GM23338 (cell line): Measurements from ENCODE around the gene CCDC150. TPM values are rescaled to one million over a fixed set of nuclear protein-coding genes. Genes with fewer than 3 reads are reported as not detected.

Experiments used
- ATAC-seq: fragments of 200-7000 bp; cut with Tn5 transposase; 3 replicates; pipeline ENCODE4 v1.9.1; 2020
- DNase-seq: peaks from one replicate; pipeline ENCODE4 v3.0.0-alpha.2; 2015; ENCODE audit warnings: low spot score
- H2AFZ ChIP-seq: fragments of 200-600 bp; sonication (generic); 2 replicates; pipeline ENCODE4 v1.8.0; 2016; ENCODE audit warnings: antibody characterized with exemption, mild to moderate bottlenecking, moderate library complexity
- H3F3A ChIP-seq: fragments of 200-600 bp; sonication (generic); replicated peaks from 2 replicates; pipeline ENCODE4 v1.8.0; 2017; ENCODE audit warnings: antibody characterized with exemption, mixed run types, low read depth
- H3K27ac ChIP-seq: fragments of 200-600 bp; sonication (generic); 2 replicates; pipeline ENCODE4 v1.6.1; 2016; ENCODE audit warnings: low read depth
- H3K27me3 ChIP-seq: fragments of 200-600 bp; sonication (generic); 2 replicates; pipeline ENCODE4 v1.8.0; 2016; ENCODE audit warnings: mild to moderate bottlenecking, mixed run types, moderate library complexity; ENCODE audit not compliant: insufficient read depth
- H3K36me3 ChIP-seq: fragments of 200-600 bp; sonication (generic); 2 replicates; pipeline ENCODE4 v1.8.0; 2016; ENCODE audit warnings: mild to moderate bottlenecking; ENCODE audit not compliant: insufficient read depth
- H3K4me1 ChIP-seq: fragments of 200-600 bp; sonication (generic); 2 replicates; pipeline ENCODE4 v1.8.0; 2016; ENCODE audit warnings: mild to moderate bottlenecking, moderate library complexity; ENCODE audit not compliant: insufficient read depth
- H3K4me2 ChIP-seq: fragments of 200-600 bp; sonication (generic); 2 replicates; pipeline ENCODE4 v1.7.1; 2017; ENCODE audit warnings: mixed run types
- H3K4me3 ChIP-seq: fragments of 200-600 bp; sonication (generic); 2 replicates; pipeline ENCODE4 v1.6.1; 2016; ENCODE audit warnings: mixed run types
- H3K79me2 ChIP-seq: fragments of 200-600 bp; sonication (generic); replicated peaks from 2 replicates; pipeline ENCODE4 v1.8.0; 2017; ENCODE audit warnings: mild to moderate bottlenecking; ENCODE audit not compliant: insufficient read depth
- H3K9me2 ChIP-seq: fragments of 200-600 bp; sonication (generic); 2 replicates; pipeline ENCODE4 v1.8.0; 2017; ENCODE audit not compliant: insufficient read depth
- H4K20me1 ChIP-seq: fragments of 200-600 bp; sonication (generic); replicated peaks from 2 replicates; pipeline ENCODE4 v1.8.0; 2017; ENCODE audit warnings: mild to moderate bottlenecking; ENCODE audit not compliant: insufficient read depth
- H3K27ac Mint-ChIP-seq: 2 replicates; pipeline ENCODE4 v1.8.0; 2020; ENCODE audit warnings: inconsistent platforms, mild to moderate bottlenecking, moderate library complexity, mixed read lengths
- H3K27me3 Mint-ChIP-seq: 3 replicates; pipeline ENCODE4 v1.8.0; 2022; ENCODE audit warnings: low read depth, mild to moderate bottlenecking, moderate library complexity, mixed read lengths, inconsistent platforms; ENCODE audit not compliant: insufficient read depth, poor library complexity
- H3K36me3 Mint-ChIP-seq: 3 replicates; pipeline ENCODE4 v1.8.0; 2021; ENCODE audit warnings: low read depth, mild to moderate bottlenecking, inconsistent platforms, moderate library complexity, mixed read lengths
- H3K4me1 Mint-ChIP-seq: 3 replicates; pipeline ENCODE4 v1.8.0; 2020; ENCODE audit warnings: mild to moderate bottlenecking, inconsistent platforms, mixed read lengths
- H3K4me3 Mint-ChIP-seq: 3 replicates; pipeline ENCODE4 v1.8.0; 2021; ENCODE audit warnings: moderate library complexity, mild to moderate bottlenecking, inconsistent platforms, mixed read lengths
- H3K9me3 Mint-ChIP-seq: 3 replicates; pipeline ENCODE4 v1.8.0; 2020; ENCODE audit warnings: moderate library complexity, mild to moderate bottlenecking, inconsistent platforms, mixed read lengths
- CREB1 ChIP-seq: fragments of 250-450 bp; sonication (Bioruptor Pico); IDR thresholded peaks from 2 replicates; pipeline ENCODE4 v1.5.0; 2020; ENCODE audit warnings: low read depth, mild to moderate bottlenecking, moderate library complexity
- EZH2phosphoT487 ChIP-seq: fragments of 200-600 bp; sonication (generic); IDR thresholded peaks from one replicate; pipeline ENCODE4 v1.8.1; 2018; ENCODE audit warnings: antibody characterized with exemption; ENCODE audit not compliant: unreplicated experiment
- JUNB ChIP-seq: IDR thresholded peaks from one replicate; pipeline ENCODE4 v1.6.1; 2016; ENCODE audit warnings: antibody characterized with exemption; ENCODE audit not compliant: unreplicated experiment
- NANOG ChIP-seq: IDR thresholded peaks from 2 replicates; pipeline ENCODE4 v1.6.1; 2016; ENCODE audit warnings: antibody characterized with exemption, borderline replicate concordance
- polyA plus RNA-seq: library from polyadenylated mRNA; unstranded; fragments of >200 nt; fragmentation: Nextera tagmentation; extraction: Ambion mirVana; gene quantifications from 2 replicates; pipeline ENCODE4 v1.2.1, GENCODE V29; 2016
- total RNA-seq: library from RNA; depleted of rRNA; stranded (reverse); fragments of >200 nt; shearing (Covaris generic); gene quantifications from 2 replicates; pipeline ENCODE4 v1.2.3, GENCODE V29; 2014
- TF ChIP-seq, protein P1 (sequence below): fragments of 250-450 bp; sonication (Bioruptor Pico); IDR thresholded peaks from 2 replicates; pipeline ENCODE4 v1.5.0; 2020; ENCODE audit warnings: mild to moderate bottlenecking, moderate library complexity

CCDC150 gene
- total and polyA plus RNA-seq, 2 experiments from 2014 or later: 56.3 to 68.3 TPM

DNA sequence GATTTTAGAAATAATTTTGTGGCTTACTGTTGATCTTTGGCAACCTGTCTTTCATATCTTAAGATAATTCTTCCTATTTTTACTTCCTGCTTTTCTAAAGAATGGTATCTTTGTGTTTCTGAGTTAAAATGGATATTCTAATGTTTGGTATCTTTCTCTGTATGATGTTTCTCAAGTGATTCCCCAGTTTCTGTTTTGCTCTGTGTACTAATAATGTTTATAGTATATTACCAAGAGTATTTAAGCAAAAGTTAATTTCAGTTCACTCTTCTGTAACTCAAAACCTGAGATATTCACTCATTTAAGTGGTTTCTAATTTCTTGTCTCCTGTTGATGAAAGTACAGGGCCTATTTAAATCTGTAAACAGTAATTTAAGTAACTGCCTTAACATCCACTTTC, 58.3 kb downstream of the CCDC150 start (continued):
- TF ChIP-seq, protein P1, sequence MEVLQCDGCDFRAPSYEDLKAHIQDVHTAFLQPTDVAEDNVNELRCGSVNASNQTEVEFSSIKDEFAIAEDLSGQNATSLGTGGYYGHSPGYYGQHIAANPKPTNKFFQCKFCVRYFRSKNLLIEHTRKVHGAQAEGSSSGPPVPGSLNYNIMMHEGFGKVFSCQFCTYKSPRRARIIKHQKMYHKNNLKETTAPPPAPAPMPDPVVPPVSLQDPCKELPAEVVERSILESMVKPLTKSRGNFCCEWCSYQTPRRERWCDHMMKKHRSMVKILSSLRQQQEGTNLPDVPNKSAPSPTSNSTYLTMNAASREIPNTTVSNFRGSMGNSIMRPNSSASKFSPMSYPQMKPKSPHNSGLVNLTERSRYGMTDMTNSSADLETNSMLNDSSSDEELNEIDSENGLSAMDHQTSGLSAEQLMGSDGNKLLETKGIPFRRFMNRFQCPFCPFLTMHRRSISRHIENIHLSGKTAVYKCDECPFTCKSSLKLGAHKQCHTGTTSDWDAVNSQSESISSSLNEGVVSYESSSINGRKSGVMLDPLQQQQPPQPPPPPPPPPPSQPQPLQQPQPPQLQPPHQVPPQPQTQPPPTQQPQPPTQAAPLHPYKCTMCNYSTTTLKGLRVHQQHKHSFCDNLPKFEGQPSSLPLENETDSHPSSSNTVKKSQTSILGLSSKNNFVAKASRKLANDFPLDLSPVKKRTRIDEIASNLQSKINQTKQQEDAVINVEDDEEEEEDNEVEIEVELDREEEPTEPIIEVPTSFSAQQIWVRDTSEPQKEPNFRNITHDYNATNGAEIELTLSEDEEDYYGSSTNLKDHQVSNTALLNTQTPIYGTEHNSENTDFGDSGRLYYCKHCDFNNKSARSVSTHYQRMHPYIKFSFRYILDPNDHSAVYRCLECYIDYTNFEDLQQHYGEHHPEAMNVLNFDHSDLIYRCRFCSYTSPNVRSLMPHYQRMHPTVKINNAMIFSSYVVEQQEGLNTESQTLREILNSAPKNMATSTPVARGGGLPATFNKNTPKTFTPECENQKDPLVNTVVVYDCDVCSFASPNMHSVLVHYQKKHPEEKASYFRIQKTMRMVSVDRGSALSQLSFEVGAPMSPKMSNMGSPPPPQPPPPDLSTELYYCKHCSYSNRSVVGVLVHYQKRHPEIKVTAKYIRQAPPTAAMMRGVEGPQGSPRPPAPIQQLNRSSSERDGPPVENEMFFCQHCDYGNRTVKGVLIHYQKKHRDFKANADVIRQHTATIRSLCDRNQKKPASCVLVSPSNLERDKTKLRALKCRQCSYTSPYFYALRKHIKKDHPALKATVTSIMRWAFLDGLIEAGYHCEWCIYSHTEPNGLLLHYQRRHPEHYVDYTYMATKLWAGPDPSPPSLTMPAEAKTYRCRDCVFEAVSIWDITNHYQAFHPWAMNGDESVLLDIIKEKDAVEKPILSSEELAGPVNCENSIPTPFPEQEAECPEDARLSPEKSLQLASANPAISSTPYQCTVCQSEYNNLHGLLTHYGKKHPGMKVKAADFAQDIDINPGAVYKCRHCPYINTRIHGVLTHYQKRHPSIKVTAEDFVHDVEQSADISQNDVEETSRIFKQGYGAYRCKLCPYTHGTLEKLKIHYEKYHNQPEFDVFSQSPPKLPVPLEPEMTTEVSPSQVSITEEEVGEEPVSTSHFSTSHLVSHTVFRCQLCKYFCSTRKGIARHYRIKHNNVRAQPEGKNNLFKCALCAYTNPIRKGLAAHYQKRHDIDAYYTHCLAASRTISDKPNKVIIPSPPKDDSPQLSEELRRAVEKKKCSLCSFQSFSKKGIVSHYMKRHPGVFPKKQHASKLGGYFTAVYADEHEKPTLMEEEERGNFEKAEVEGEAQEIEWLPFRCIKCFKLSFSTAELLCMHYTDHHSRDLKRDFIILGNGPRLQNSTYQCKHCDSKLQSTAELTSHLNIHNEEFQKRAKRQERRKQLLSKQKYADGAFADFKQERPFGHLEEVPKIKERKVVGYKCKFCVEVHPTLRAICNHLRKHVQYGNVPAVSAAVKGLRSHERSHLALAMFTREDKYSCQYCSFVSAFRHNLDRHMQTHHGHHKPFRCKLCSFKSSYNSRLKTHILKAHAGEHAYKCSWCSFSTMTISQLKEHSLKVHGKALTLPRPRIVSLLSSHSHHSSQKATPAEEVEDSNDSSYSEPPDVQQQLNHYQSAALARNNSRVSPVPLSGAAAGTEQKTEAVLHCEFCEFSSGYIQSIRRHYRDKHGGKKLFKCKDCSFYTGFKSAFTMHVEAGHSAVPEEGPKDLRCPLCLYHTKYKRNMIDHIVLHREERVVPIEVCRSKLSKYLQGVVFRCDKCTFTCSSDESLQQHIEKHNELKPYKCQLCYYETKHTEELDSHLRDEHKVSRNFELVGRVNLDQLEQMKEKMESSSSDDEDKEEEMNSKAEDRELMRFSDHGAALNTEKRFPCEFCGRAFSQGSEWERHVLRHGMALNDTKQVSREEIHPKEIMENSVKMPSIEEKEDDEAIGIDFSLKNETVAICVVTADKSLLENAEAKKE (CRISPR knock-in tag): no peak
- TF ChIP-seq CREB1 (CRISPR knock-in tag): no peak
- TF ChIP-seq NANOG: no peak
- TF ChIP-seq JUNB: no peak
- no peak for TF ChIP-seq EZH2phosphoT487

DNA sequence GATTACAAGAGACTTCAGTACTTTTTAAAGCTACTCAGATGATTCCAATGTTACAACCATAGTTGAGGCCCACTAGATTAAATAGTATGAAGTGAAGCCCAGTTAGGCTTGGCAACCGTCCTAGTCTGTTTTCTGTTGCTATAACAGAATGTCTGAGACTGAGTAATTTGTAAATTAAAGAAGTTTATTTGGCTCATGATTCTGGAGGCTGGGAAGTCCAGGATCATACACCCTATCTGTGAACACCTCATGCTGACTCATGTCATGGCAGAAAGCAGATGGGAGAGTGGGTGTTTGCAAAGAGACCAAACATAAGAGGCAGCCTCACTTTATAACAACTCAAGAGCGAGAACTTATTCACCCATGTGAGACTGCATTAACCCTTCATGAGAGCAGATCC, 63.1 kb downstream of the CCDC150 start:
- H3K9me2 ChIP-seq: no peaks in the 10 kb centered on the region
- no peaks in the 10 kb centered on the region for H3K27me3 ChIP-seq
- no peak overlapping the region for H2AFZ ChIP-seq
- H3K79me2 ChIP-seq: no peaks in the 10 kb centered on the region
- peaks cover 4% of the 10 kb centered on the region for H3K27me3 Mint-ChIP-seq
- no peak overlapping the region for H3K27ac ChIP-seq
- H3K4me1 ChIP-seq: no peaks in the 10 kb centered on the region
- no peaks in the 10 kb centered on the region for H3K36me3 ChIP-seq
- H3K4me2 ChIP-seq: no peak overlapping the region
- ATAC-seq (no peak), DNase-seq (no peak)
- no peak overlapping the region for H3K4me3 ChIP-seq
- H3K36me3 Mint-ChIP-seq: peaks cover 32% of the 10 kb centered on the region
- no peak overlapping the region for H3K27ac Mint-ChIP-seq
- H3K4me3 Mint-ChIP-seq: no peak overlapping the region
- TF ChIP-seq NANOG: no peak
- H3K4me1 Mint-ChIP-seq: peaks cover 3% of the 10 kb centered on the region; the same call in 1 of the 3 replicates
- H3K9me3 Mint-ChIP-seq: no peaks in the 10 kb centered on the region; the same call in 2 of the 3 replicates
- no peaks in the 10 kb centered on the region for H4K20me1 ChIP-seq
- no peaks in the 10 kb centered on the region for H3F3A ChIP-seq
